Endothelial cell of umbilical vein (primary cell): Measurements from ENCODE around the gene HOXD8. TPM values are rescaled to one million over a fixed set of nuclear protein-coding genes. Genes with fewer than 3 reads are reported as not detected.

Experiments
- BruUV-seq: library from RNA; stranded (reverse); fragments of 400-500 nt; replicated peaks from 2 replicates; lab custom pipeline; 2021; lab: Mats Ljungman, UMichigan
- CTCF ChIA-PET: fragments of 300-600, 350-600 bp; sonication (Branson Sonifier 250); formaldehyde crosslinking; loops from one replicate; lab custom pipeline; 2021; ENCODE audit warnings: antibody characterized with exemption, inconsistent platforms; lab: Charles Lee
- POLR2A ChIA-PET: fragments of 300-600, 350-600 bp; sonication (Branson Sonifier 250); formaldehyde crosslinking; loops from one replicate; lab custom pipeline; 2021; ENCODE audit warnings: antibody characterized with exemption, inconsistent platforms; lab: Charles Lee
- DNase-seq: peaks from one replicate; pipeline ENCODE4 v3.0.0-alpha.2; 2011; ENCODE audit warnings: low read depth, low spot score
- FAIRE-seq: peaks from 2 replicates; lab custom pipeline; 2011; peaks lifted over from hg19 to GRCh38; lab: Jason Lieb, UNC
- H2AFZ ChIP-seq: 2 replicates; pipeline ENCODE4 v1.6.0; 2012; ENCODE audit warnings: low read depth, low read length, control low read depth, inconsistent platforms
- H3K27ac ChIP-seq: 2 replicates; pipeline ENCODE4 v1.5.1; 2011; ENCODE audit warnings: low read depth, mild to moderate bottlenecking, control low read depth, low read length, moderate library complexity; ENCODE audit not compliant: insufficient read depth
- H3K27me3 ChIP-seq, 2 experiments: 2 replicates each; pipeline versions ENCODE4 v1.6.0 to v1.6.1; 2011; ENCODE audit warnings: low read length in 2 of 2, mixed read lengths in 1 of 2; ENCODE audit not compliant: control insufficient read depth in 2 of 2, insufficient read depth in 2 of 2
- H3K36me3 ChIP-seq, 2 experiments: 2 replicates in 1 of 2; 3 replicates in 1 of 2; pipeline ENCODE4 v1.5.1; 2011; ENCODE audit warnings: low read length in 2 of 2, mild to moderate bottlenecking in 1 of 2, moderate library complexity in 1 of 2; ENCODE audit not compliant: control insufficient read depth in 2 of 2, insufficient read depth in 2 of 2; ENCODE audit errors: extremely low read depth in 1 of 2
- H3K4me1 ChIP-seq: 3 replicates; pipeline ENCODE4 v1.5.1; 2011; ENCODE audit warnings: mild to moderate bottlenecking, low read length; ENCODE audit not compliant: control insufficient read depth, insufficient read depth; ENCODE audit errors: extremely low read depth
- H3K4me2 ChIP-seq: 2 replicates; pipeline ENCODE4 v1.6.1; 2011; ENCODE audit warnings: low read length, control low read depth, mixed read lengths; ENCODE audit not compliant: insufficient read depth
- H3K4me3 ChIP-seq, 3 experiments: fragments of 200-600 bp in 1 of 3; sonication (generic), shearing (Covaris generic) in 1 of 3; replicated peaks in 1 of 3; 2 replicates each; pipeline ENCODE4 v1.5.1; 2011 to 2016; ENCODE audit warnings: control low read depth in 3 of 3, low read length in 3 of 3, mild to moderate bottlenecking in 2 of 3, inconsistent platforms in 1 of 3, low read depth in 1 of 3, moderate library complexity in 1 of 3; ENCODE audit not compliant: insufficient read depth in 1 of 3
- H3K79me2 ChIP-seq: 2 replicates; pipeline ENCODE4 v1.6.0; 2012; ENCODE audit warnings: low read length, inconsistent platforms; ENCODE audit not compliant: control insufficient read depth, insufficient read depth
- H3K9ac ChIP-seq: replicated peaks from 2 replicates; pipeline ENCODE3; 2011; ENCODE audit warnings: low read length, control low read depth; ENCODE audit not compliant: insufficient read depth; ENCODE audit errors: extremely low read depth
- H3K9me1 ChIP-seq: replicated peaks from 3 replicates; pipeline ENCODE4 v1.6.0; 2011; ENCODE audit warnings: mild to moderate bottlenecking, low read length; ENCODE audit not compliant: control insufficient read depth, insufficient read depth; ENCODE audit errors: extremely low read depth
- H3K9me3 ChIP-seq: replicated peaks from 2 replicates; pipeline ENCODE4 v1.5.1; 2012; ENCODE audit warnings: low read length, inconsistent platforms; ENCODE audit not compliant: control insufficient read depth, insufficient read depth
- H4K20me1 ChIP-seq: replicated peaks from 2 replicates; pipeline ENCODE3; 2011; ENCODE audit warnings: mild to moderate bottlenecking, low read length; ENCODE audit not compliant: control insufficient read depth, insufficient read depth; ENCODE audit errors: extremely low read depth
- EZH2 ChIP-seq: IDR thresholded peaks from 2 replicates; pipeline ENCODE4 v1.6.1; 2012; ENCODE audit warnings: borderline replicate concordance, low read depth, mild to moderate bottlenecking, moderate library complexity, low read length, inconsistent platforms; ENCODE audit not compliant: severe bottlenecking
- FOS ChIP-seq: IDR thresholded peaks from 2 replicates; pipeline ENCODE4 v1.6.1; 2011; ENCODE audit warnings: mild to moderate bottlenecking, low read length, moderate library complexity, borderline replicate concordance; ENCODE audit not compliant: insufficient read depth
- GATA2 ChIP-seq: IDR thresholded peaks from 2 replicates; pipeline ENCODE4 v1.7.0; 2011; ENCODE audit warnings: low read depth, mild to moderate bottlenecking, moderate library complexity, mixed read lengths, low read length; ENCODE audit not compliant: insufficient read length, insufficient read depth
- JUN ChIP-seq: IDR thresholded peaks from 2 replicates; pipeline ENCODE4 v1.6.1; 2011; ENCODE audit warnings: borderline replicate concordance, low read depth; ENCODE audit not compliant: insufficient read length, insufficient read depth
- MYC ChIP-seq: IDR thresholded peaks from one replicate; pipeline ENCODE4 v1.6.1; 2011; ENCODE audit warnings: mild to moderate bottlenecking, low read depth, low read length
- POLR2A ChIP-seq: IDR thresholded peaks from 2 replicates; pipeline ENCODE4 v1.6.1; 2012; ENCODE audit warnings: low read depth, mild to moderate bottlenecking, control low read depth, low read length
- POLR2AphosphoS5 ChIP-seq: IDR thresholded peaks from 2 replicates; pipeline ENCODE4 v1.6.1; 2012; ENCODE audit warnings: low read depth, mild to moderate bottlenecking, control low read depth, low read length, moderate library complexity; ENCODE audit not compliant: insufficient read depth
- dilution Hi-C: fragments of 300-500 bp; cut with MboI; formaldehyde crosslinking; loops from one replicate; pipeline ENCODE4 v1.15.0; 2019; ENCODE audit warnings: low sequenced_read_pairs; ENCODE audit not compliant: extremely low pct_ligation_motif_present
- intact Hi-C: fragments of 100-400 bp; cut with micrococcal nuclease; formaldehyde crosslinking; loops from one replicate; pipeline ENCODE4 v1.10.0; 2022
- polyA plus RNA-seq, 4 experiments: library from polyadenylated mRNA; depleted of rRNA in 3 of 4; stranded (reverse) in 3 of 4; unstranded in 1 of 4; fragments of >200 nt; gene quantifications; 2 replicates each; pipeline versions ENCODE4 v1.2.1 to v1.2.3, GENCODE V29; 2011 to 2012; ENCODE audit warnings: missing spikeins in 1 of 4
- total RNA-seq: library from RNA; stranded (reverse); gene quantifications from 2 replicates; pipeline ENCODE4 v1.2.3, GENCODE V29; 2021
- TF ChIP-seq, protein P1 (sequence below), 2 donors: IDR thresholded peaks; 1 replicate in 1 of 2; 2 replicates in 1 of 2; pipeline ENCODE4 v1.5.1; 2011; ENCODE audit warnings: low read length in 2 of 2, mild to moderate bottlenecking in 2 of 2, moderate library complexity in 2 of 2, control low read depth in 1 of 2, inconsistent platforms in 1 of 2, low read depth in 1 of 2; ENCODE audit not compliant: insufficient read depth in 1 of 2; ENCODE audit errors: extremely low read depth in 1 of 2
- TF ChIP-seq, protein P2 (sequence below): IDR thresholded peaks from 2 replicates; pipeline ENCODE4 v1.6.1; 2011; ENCODE audit not compliant: insufficient read depth, insufficient read length

HOXD8 gene
- total and polyA plus RNA-seq, 2 donors (not counting 3 experiments of a cell fraction or from before 2014, with no cell fraction given) = 6.4 to 15.6 TPM

- FAIRE-seq = no peak
- H3K79me2 ChIP-seq = peaks cover 49% of the 10 kb centered on the region
- ChIA-PET CTCF (interaction anchor here (0.6 to 1.5 kb wide), 2 partner anchors 307 to 504 kb away, joined by 3 to 7 read pairs; no protein-coding TSS in a partner anchor), POLR2A (no interaction called here)
- no peaks in the 10 kb centered on the region for H4K20me1 ChIP-seq
- no peak overlapping the region for H3K4me2 ChIP-seq
- dilution Hi-C loops (loop anchor here (25.0 kb wide), 1 partner anchor 489 kb away; no protein-coding TSS in a partner anchor), intact Hi-C loops (no loop called here)
- H3K36me3 ChIP-seq = peaks cover 2 to 15% of the 10 kb centered on the region in 2 experiments
- no peaks in the 10 kb centered on the region for H3K27me3 ChIP-seq
- no peak overlapping the region for H3K27ac ChIP-seq
- DNase-seq = no peak
- H2AFZ ChIP-seq = no peak overlapping the region
- no peaks in the 10 kb centered on the region for H3K9me1 ChIP-seq
- TF ChIP-seq POLR2AphosphoS5 = no peak
- TF ChIP-seq, protein P1, sequence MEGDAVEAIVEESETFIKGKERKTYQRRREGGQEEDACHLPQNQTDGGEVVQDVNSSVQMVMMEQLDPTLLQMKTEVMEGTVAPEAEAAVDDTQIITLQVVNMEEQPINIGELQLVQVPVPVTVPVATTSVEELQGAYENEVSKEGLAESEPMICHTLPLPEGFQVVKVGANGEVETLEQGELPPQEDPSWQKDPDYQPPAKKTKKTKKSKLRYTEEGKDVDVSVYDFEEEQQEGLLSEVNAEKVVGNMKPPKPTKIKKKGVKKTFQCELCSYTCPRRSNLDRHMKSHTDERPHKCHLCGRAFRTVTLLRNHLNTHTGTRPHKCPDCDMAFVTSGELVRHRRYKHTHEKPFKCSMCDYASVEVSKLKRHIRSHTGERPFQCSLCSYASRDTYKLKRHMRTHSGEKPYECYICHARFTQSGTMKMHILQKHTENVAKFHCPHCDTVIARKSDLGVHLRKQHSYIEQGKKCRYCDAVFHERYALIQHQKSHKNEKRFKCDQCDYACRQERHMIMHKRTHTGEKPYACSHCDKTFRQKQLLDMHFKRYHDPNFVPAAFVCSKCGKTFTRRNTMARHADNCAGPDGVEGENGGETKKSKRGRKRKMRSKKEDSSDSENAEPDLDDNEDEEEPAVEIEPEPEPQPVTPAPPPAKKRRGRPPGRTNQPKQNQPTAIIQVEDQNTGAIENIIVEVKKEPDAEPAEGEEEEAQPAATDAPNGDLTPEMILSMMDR (IDR thresholded peaks at IDR 0.05; ENCODE audit: extremely low read depth in 1 of 2, insufficient read depth in 1 of 2, low read depth in 1 of 2, low read length in 2 of 2) = no peak
- TF ChIP-seq FOS = no peak
- no peak for TF ChIP-seq GATA2
- no peak for TF ChIP-seq POLR2A
- no peak for TF ChIP-seq EZH2
- TF ChIP-seq, protein P2, sequence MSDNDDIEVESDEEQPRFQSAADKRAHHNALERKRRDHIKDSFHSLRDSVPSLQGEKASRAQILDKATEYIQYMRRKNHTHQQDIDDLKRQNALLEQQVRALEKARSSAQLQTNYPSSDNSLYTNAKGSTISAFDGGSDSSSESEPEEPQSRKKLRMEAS = no peak
- TF ChIP-seq JUN = no peak
- TF ChIP-seq MYC = no peak
- no peaks in the 10 kb centered on the region for H3K9me3 ChIP-seq
- no peaks in the 10 kb centered on the region for H3K4me1 ChIP-seq
- H3K4me3 ChIP-seq = no peak overlapping the region
- no peak overlapping the region for H3K9ac ChIP-seq
- no TSS peak for BruUV-seq
These were observed 18.4 kb downstream of the HOXD8 start for GRCh38 chr2:176147800-176148496.
